ENCODE data around the gene KLK5. TPM values are rescaled to one million over a fixed set of nuclear protein-coding genes. Genes with fewer than 3 reads are reported as not detected.

Gene KLK5
- polyA plus RNA-seq, 1 donor (not counting 4 experiments of a cell fraction or from before 2014, with no cell fraction given) = 477 TPM

DNA sequence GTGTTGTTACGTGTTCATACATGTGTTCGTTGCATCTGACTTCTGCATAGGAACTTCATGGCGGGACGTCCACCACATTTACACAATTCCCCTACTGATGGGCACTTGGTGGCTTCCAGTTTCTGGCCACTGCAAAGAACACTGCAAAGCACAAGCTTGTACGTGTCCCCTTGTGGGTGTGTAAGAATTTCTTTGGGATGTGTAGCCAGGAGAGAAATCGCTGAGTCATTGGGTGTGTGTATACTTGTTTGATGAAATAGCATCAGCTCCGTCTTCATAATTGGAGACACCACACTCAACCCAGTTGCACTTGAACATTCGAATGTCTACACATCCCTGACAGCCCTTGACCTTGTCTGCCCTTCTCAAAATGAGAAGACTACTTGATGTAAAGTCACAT is 19.2 kb downstream of the KLK5 start:
- FAIRE-seq = peak; percentile 97
- peaks cover 40% of the 10 kb centered on the region for H3K4me1 ChIP-seq (ENCODE audit: control insufficient read depth, extremely low read depth, insufficient read depth, low read length)
- TF ChIP-seq EZH2 (IDR thresholded peaks at IDR 0.05; ENCODE audit: low read length) = no peak
- TF ChIP-seq, protein P1, sequence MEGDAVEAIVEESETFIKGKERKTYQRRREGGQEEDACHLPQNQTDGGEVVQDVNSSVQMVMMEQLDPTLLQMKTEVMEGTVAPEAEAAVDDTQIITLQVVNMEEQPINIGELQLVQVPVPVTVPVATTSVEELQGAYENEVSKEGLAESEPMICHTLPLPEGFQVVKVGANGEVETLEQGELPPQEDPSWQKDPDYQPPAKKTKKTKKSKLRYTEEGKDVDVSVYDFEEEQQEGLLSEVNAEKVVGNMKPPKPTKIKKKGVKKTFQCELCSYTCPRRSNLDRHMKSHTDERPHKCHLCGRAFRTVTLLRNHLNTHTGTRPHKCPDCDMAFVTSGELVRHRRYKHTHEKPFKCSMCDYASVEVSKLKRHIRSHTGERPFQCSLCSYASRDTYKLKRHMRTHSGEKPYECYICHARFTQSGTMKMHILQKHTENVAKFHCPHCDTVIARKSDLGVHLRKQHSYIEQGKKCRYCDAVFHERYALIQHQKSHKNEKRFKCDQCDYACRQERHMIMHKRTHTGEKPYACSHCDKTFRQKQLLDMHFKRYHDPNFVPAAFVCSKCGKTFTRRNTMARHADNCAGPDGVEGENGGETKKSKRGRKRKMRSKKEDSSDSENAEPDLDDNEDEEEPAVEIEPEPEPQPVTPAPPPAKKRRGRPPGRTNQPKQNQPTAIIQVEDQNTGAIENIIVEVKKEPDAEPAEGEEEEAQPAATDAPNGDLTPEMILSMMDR (optimal IDR thresholded peaks at IDR 0.05 in 1 of 3, IDR thresholded peaks at IDR 0.05 in 1 of 3, conservative IDR thresholded peaks at IDR 0.05 in 1 of 3; ENCODE audit: extremely low read depth in 1 of 3, insufficient read depth in 2 of 3, low read length in 3 of 3) = no peak
- no peak overlapping the region for H2AFZ ChIP-seq (ENCODE audit: control insufficient read depth, low read length)
- no peaks in the 10 kb centered on the region for H3K9me3 ChIP-seq (ENCODE audit: control insufficient read depth, low read depth, low read length)
- H3K36me3 ChIP-seq (ENCODE audit: control insufficient read depth in 2 of 2, extremely low read depth in 1 of 2, insufficient read depth in 2 of 2, low read length in 2 of 2) = no peaks in the 10 kb centered on the region
- H3K9ac ChIP-seq (ENCODE audit: control insufficient read depth, extremely low read depth, insufficient read depth, low read length) = peak overlapping the region; percentile 14
- no peaks in the 10 kb centered on the region for H4K20me1 ChIP-seq (ENCODE audit: control insufficient read depth, extremely low read depth, insufficient read depth, low read length)
- no peak overlapping the region for H3K4me3 ChIP-seq (ENCODE audit: control insufficient read depth in 2 of 3, extremely low read depth in 1 of 3, insufficient read depth in 2 of 3, low read depth in 1 of 3, low read length in 3 of 3)
- peak; percentile 94 for DNase-seq (ENCODE audit: low read depth, low spot score)
- H3K27ac ChIP-seq (ENCODE audit: control insufficient read depth, insufficient read depth, low read length) = peak overlapping the region; percentile 91
- peak overlapping the region; percentile 51 for H3K4me2 ChIP-seq (ENCODE audit: control insufficient read depth, extremely low read depth, insufficient read depth, low read depth, low read length)
- dilution Hi-C loops (cut with MboI; ENCODE audit: extremely low pct_ligation_motif_present, low sequenced_read_pairs) = no loop called here
- no peaks in the 10 kb centered on the region for H3K27me3 ChIP-seq (ENCODE audit: control insufficient read depth, extremely low read depth, insufficient read depth, low read length)
- no peaks in the 10 kb centered on the region for H3K79me2 ChIP-seq (ENCODE audit: control insufficient read depth, insufficient read depth, low read length)
- H3K9me1 ChIP-seq (ENCODE audit: control insufficient read depth, extremely low read depth, insufficient read depth, low read length) = no peaks in the 10 kb centered on the region

DNA sequence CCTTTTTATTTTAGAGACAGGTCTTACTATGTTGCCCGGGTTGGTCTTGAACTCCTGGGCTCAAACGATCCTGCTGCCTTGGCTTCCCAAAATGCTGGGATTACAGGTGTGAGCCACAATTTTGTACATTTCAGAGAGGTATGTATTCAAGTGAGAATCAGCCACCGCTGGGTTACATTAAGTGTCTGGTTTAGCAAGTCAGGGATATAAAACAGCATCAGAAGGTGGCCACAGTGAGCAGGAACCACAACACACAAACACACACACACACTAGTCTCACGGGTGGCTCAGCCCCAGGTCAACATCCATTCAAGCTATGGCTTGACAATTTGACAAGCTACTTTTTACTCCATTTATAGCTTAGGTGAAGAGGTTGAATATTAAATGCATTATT is 20.2 kb downstream of the KLK5 start:
- FAIRE-seq (peak; percentile 85), DNase-seq (ENCODE audit: low read depth, low spot score) (no peak)
- Histone ChIP-seq H4K20me1 (ENCODE audit: control insufficient read depth, extremely low read depth, insufficient read depth, low read length) (no peaks in the 10 kb centered on the region), H3K4me2 (ENCODE audit: control insufficient read depth, extremely low read depth, insufficient read depth, low read depth, low read length) (peak overlapping the region; percentile 69), H3K9ac (ENCODE audit: control insufficient read depth, extremely low read depth, insufficient read depth, low read length) (peak overlapping the region; percentile 58), H3K9me1 (ENCODE audit: control insufficient read depth, extremely low read depth, insufficient read depth, low read length) (no peaks in the 10 kb centered on the region), H3K36me3 (ENCODE audit: control insufficient read depth in 2 of 2, extremely low read depth in 1 of 2, insufficient read depth in 2 of 2, low read length in 2 of 2) (no peaks in the 10 kb centered on the region), H3K4me3 (ENCODE audit: control insufficient read depth in 2 of 3, extremely low read depth in 1 of 3, insufficient read depth in 2 of 3, low read depth in 1 of 3, low read length in 3 of 3) (no peak overlapping the region), H3K27me3 (ENCODE audit: control insufficient read depth, extremely low read depth, insufficient read depth, low read length) (no peaks in the 10 kb centered on the region), H3K9me3 (ENCODE audit: control insufficient read depth, low read depth, low read length) (no peaks in the 10 kb centered on the region), H3K4me1 (ENCODE audit: control insufficient read depth, extremely low read depth, insufficient read depth, low read length) (peaks cover 40% of the 10 kb centered on the region), H2AFZ (ENCODE audit: control insufficient read depth, low read length) (no peak overlapping the region), H3K79me2 (ENCODE audit: control insufficient read depth, insufficient read depth, low read length) (no peaks in the 10 kb centered on the region), H3K27ac (ENCODE audit: control insufficient read depth, insufficient read depth, low read length) (peak overlapping the region; percentile 91)
- dilution Hi-C loops (cut with MboI; ENCODE audit: extremely low pct_ligation_motif_present, low sequenced_read_pairs) = no loop called here
- no peak for TF ChIP-seq EZH2 (IDR thresholded peaks at IDR 0.05; ENCODE audit: low read length)
- TF ChIP-seq, protein P1 (optimal IDR thresholded peaks at IDR 0.05 in 1 of 3, IDR thresholded peaks at IDR 0.05 in 1 of 3, conservative IDR thresholded peaks at IDR 0.05 in 1 of 3; ENCODE audit: extremely low read depth in 1 of 3, insufficient read depth in 2 of 3, low read length in 3 of 3) = peak in 1 of 3 experiments; percentile 46

All from keratinocyte (primary cell).